Loucy (cell line): ENCODE measurements around the gene SLC35D3.

Source experiments
- H2AFZ ChIP-seq: fragments of 200-600 bp; sonication (generic); 2 replicates; pipeline ENCODE4 v1.6.0; 2016; ENCODE audit warnings: antibody characterized with exemption, mild to moderate bottlenecking, low read length, moderate library complexity
- H3F3A ChIP-seq: fragments of 200-600 bp; 2 replicates; pipeline ENCODE4 v1.6.0; 2016; ENCODE audit warnings: antibody characterized with exemption, low read depth, mild to moderate bottlenecking
- H3K27me3 ChIP-seq: fragments of 200-600 bp; sonication (generic); 2 replicates; pipeline ENCODE4 v1.6.1; 2014; ENCODE audit warnings: low read length, mild to moderate bottlenecking; ENCODE audit not compliant: insufficient read depth, poor library complexity, severe bottlenecking
- H3K36me3 ChIP-seq: fragments of 200-600 bp; sonication (generic); 2 replicates; pipeline ENCODE4 v1.6.1; 2016; ENCODE audit warnings: low read length; ENCODE audit not compliant: insufficient read depth
- H3K4me1 ChIP-seq: fragments of 200-600 bp; sonication (generic); 2 replicates; pipeline ENCODE4 v1.5.1; 2014; ENCODE audit warnings: low read length, mild to moderate bottlenecking; ENCODE audit not compliant: insufficient read depth, poor library complexity, severe bottlenecking
- H3K4me2 ChIP-seq: fragments of 200-600 bp; sonication (generic); 2 replicates; pipeline ENCODE4 v1.6.0; 2014; ENCODE audit warnings: antibody characterized with exemption, low read length, low read depth, mild to moderate bottlenecking; ENCODE audit not compliant: poor library complexity, severe bottlenecking
- H3K4me3 ChIP-seq: fragments of 200-600 bp; sonication (generic); 2 replicates; pipeline ENCODE4 v1.5.1; 2014; ENCODE audit warnings: low read length, mild to moderate bottlenecking, mixed read lengths; ENCODE audit not compliant: poor library complexity, severe bottlenecking
- H3K79me2 ChIP-seq: fragments of 200-600 bp; sonication (generic); 2 replicates; pipeline ENCODE4 v1.6.1; 2014; ENCODE audit warnings: low read length; ENCODE audit not compliant: insufficient read depth
- H3K9ac ChIP-seq: fragments of 200-600 bp; sonication (generic); 2 replicates; pipeline ENCODE4 v1.6.0; 2014; ENCODE audit warnings: mild to moderate bottlenecking, low read depth, low read length, moderate library complexity; ENCODE audit not compliant: poor library complexity, severe bottlenecking
- H3K9me2 ChIP-seq: fragments of 200-600 bp; sonication (generic); replicated peaks from 2 replicates; pipeline ENCODE4 v1.6.1; 2016; ENCODE audit warnings: low read depth, low read length, mixed read lengths
- H3K9me3 ChIP-seq: fragments of 200-600 bp; sonication (generic); 2 replicates; pipeline ENCODE4 v1.6.1; 2014; ENCODE audit warnings: mild to moderate bottlenecking, antibody characterized with exemption, low read length, low read depth; ENCODE audit not compliant: insufficient read depth
- H4K20me1 ChIP-seq: fragments of 200-600 bp; sonication (generic); 2 replicates; pipeline ENCODE4 v1.6.0; 2014; ENCODE audit warnings: antibody characterized with exemption, low read length, mild to moderate bottlenecking; ENCODE audit not compliant: insufficient read depth, poor library complexity, severe bottlenecking
- EZH2phosphoT487 ChIP-seq: fragments of 200-600 bp; IDR thresholded peaks from 2 replicates; pipeline ENCODE4 v1.6.1; 2018; ENCODE audit warnings: antibody characterized with exemption, mild to moderate bottlenecking, moderate library complexity, borderline replicate concordance
- TF ChIP-seq, protein P1 (sequence below): fragments of 200-600 bp; sonication (generic); conservative IDR thresholded peaks from 2 replicates; pipeline ENCODE4 v1.5.1; 2014; ENCODE audit warnings: mild to moderate bottlenecking, antibody characterized with exemption, low read length

Gene SLC35D3

DNA sequence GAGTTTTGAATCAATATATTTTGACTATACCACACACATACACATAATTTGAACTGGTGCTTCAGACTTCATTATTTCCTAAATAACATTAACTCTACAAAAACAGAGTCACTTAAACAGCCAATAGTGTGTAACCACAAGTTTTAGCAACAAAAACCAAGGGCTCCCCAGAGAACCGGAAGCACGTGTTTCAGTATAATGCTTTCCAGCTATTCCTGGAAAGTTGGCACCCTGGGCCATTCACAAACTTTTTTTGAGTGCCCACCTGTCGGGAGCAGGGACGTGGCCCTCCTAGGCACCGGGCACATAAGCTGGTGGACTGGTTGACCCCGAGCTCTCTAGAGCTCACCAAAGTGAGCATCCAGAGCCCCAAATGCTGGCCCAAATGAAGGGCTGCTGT, 1.9 kb upstream of the SLC35D3 start:
- H3F3A ChIP-seq: no peaks in the 10 kb centered on the region
- H2AFZ ChIP-seq: no peak overlapping the region
- no peaks in the 10 kb centered on the region for H3K9me3 ChIP-seq
- H3K4me2 ChIP-seq: no peak overlapping the region
- H3K4me3 ChIP-seq: no peak overlapping the region
- no peaks in the 10 kb centered on the region for H4K20me1 ChIP-seq
- H3K36me3 ChIP-seq: no peaks in the 10 kb centered on the region
- H3K4me1 ChIP-seq: no peaks in the 10 kb centered on the region
- TF ChIP-seq EZH2phosphoT487: no peak
- TF ChIP-seq, protein P1, sequence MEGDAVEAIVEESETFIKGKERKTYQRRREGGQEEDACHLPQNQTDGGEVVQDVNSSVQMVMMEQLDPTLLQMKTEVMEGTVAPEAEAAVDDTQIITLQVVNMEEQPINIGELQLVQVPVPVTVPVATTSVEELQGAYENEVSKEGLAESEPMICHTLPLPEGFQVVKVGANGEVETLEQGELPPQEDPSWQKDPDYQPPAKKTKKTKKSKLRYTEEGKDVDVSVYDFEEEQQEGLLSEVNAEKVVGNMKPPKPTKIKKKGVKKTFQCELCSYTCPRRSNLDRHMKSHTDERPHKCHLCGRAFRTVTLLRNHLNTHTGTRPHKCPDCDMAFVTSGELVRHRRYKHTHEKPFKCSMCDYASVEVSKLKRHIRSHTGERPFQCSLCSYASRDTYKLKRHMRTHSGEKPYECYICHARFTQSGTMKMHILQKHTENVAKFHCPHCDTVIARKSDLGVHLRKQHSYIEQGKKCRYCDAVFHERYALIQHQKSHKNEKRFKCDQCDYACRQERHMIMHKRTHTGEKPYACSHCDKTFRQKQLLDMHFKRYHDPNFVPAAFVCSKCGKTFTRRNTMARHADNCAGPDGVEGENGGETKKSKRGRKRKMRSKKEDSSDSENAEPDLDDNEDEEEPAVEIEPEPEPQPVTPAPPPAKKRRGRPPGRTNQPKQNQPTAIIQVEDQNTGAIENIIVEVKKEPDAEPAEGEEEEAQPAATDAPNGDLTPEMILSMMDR: no peak
- H3K9ac ChIP-seq: no peak overlapping the region
- no peaks in the 10 kb centered on the region for H3K9me2 ChIP-seq
- no peaks in the 10 kb centered on the region for H3K79me2 ChIP-seq
- no peaks in the 10 kb centered on the region for H3K27me3 ChIP-seq

DNA sequence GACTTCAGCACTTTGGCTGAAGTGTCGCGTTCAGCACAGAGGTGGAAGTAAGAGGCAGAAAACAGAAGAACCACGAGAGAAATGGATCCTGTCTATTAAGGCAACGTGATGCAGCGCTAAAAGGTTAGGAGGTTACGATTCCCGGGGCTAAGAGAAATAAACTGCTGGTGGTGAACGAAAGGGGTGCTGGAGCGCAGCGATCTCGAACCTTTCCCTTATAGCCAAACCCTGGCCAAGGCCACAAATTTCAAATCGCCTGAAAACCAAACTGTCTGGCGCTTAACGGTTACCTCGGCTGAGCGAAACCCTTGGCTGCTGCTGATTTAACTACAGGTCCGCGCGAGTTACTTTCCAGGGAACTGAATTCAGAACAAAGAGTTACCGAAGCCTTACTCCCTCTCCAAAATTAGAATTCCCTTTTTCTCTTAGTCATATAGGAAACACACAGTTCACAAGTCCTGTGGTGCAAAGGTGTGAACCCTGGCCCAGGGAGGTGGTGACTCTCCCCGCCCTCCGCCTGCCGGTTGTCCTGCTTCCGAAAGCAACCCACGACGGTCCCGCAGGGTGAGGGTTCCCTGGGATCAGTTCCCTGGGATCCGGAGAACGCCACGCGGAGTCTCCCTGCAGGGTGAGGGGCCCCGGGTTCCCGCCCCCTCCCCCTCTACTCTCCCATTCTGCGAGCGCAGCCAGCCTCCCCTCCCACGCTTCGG, 1.3 kb upstream of the SLC35D3 start:
- H2AFZ ChIP-seq: no peak overlapping the region
- H3K9me3 ChIP-seq: no peaks in the 10 kb centered on the region
- H3K27me3 ChIP-seq: no peaks in the 10 kb centered on the region
- H3K4me3 ChIP-seq: no peak overlapping the region
- H4K20me1 ChIP-seq: no peaks in the 10 kb centered on the region
- no peaks in the 10 kb centered on the region for H3F3A ChIP-seq
- H3K9me2 ChIP-seq: no peaks in the 10 kb centered on the region
- H3K4me1 ChIP-seq: no peaks in the 10 kb centered on the region
- H3K9ac ChIP-seq: no peak overlapping the region
- H3K4me2 ChIP-seq: no peak overlapping the region
- TF ChIP-seq, protein P1: no peak
- TF ChIP-seq EZH2phosphoT487: no peak
- no peaks in the 10 kb centered on the region for H3K79me2 ChIP-seq
- no peaks in the 10 kb centered on the region for H3K36me3 ChIP-seq

DNA sequence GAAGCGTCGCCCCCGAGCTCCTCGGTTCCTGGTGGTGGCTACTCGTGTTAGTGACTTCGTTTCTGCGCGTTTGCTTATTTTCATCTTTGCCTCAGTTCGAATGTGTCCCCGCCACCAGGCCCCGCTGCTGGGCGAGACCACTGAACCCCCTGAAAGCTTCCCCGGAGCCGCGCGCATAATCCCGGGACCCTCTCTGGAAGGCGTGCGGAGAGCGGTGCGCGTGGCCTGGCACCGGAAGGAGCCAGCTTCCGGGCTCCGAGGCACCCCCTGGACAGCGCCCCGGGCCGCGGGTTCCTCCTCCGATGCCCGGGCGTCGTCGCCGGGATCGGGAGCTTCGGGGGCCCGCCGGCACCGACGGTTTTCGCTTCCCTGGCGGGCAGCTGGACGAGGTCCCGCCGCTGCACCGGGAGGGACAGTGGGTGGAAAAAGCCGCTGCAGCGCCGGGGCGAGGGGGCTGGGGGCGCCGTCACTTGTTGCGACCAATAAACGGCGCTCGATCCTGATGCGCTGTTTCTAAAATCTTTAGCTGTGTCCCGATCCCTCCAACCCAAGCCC, 643 bp upstream of the SLC35D3 start:
- TF ChIP-seq, protein P1: no peak
- no peak for TF ChIP-seq EZH2phosphoT487
- no peaks in the 10 kb centered on the region for H3K9me2 ChIP-seq
- H3K27me3 ChIP-seq: no peaks in the 10 kb centered on the region
- no peak overlapping the region for H3K4me3 ChIP-seq
- H4K20me1 ChIP-seq: no peaks in the 10 kb centered on the region
- H3F3A ChIP-seq: no peaks in the 10 kb centered on the region
- no peak overlapping the region for H3K9ac ChIP-seq
- H3K4me2 ChIP-seq: no peak overlapping the region
- H3K36me3 ChIP-seq: no peaks in the 10 kb centered on the region
- no peaks in the 10 kb centered on the region for H3K9me3 ChIP-seq
- no peaks in the 10 kb centered on the region for H3K4me1 ChIP-seq
- no peak overlapping the region for H2AFZ ChIP-seq
- H3K79me2 ChIP-seq: no peaks in the 10 kb centered on the region
